GM12878 (cell line): ENCODE data around the gene DIAPH3. TPM values are rescaled to one million over a fixed set of nuclear protein-coding genes. Genes with fewer than 3 reads are reported as not detected.

Experiments
- ATAC-seq: fragments of 200-7000 bp; cut with Tn5 transposase; 3 replicates; pipeline ENCODE4 v1.9.1; 2020; ENCODE audit warnings: mild to moderate bottlenecking, moderate library complexity
- BruUV-seq: library from RNA; stranded (reverse); fragments of 400-500 nt; replicated peaks from 2 replicates; lab custom pipeline; 2021; lab: Mats Ljungman, UMichigan
- CTCF ChIA-PET: fragments of 300-600 bp; sonication (Branson Sonifier 250); formaldehyde crosslinking; extraction: SDS; loops from one replicate; lab custom pipeline; 2021; ENCODE audit warnings: inconsistent platforms; lab: Yijun Ruan, JAX
- POLR2A ChIA-PET: fragments of 350-600 bp; formaldehyde crosslinking; extraction: SDS; loops from one replicate; lab custom pipeline; 2021; ENCODE audit warnings: inconsistent platforms; lab: Charles Lee
- RAD21 ChIA-PET: fragments of 300-600 bp; sonication (Branson Sonifier 250); formaldehyde crosslinking; loops from one replicate; lab custom pipeline; 2023; ENCODE audit warnings: antibody characterized with exemption; ENCODE audit not compliant: unreplicated experiment; lab: Charles Lee
- SMC1A ChIA-PET: fragments of 300-600 bp; sonication (Branson Sonifier 250); formaldehyde crosslinking; loops from one replicate; lab custom pipeline; 2023; ENCODE audit not compliant: unreplicated experiment, uncharacterized antibody; lab: Charles Lee
- DNase-seq: peaks from one replicate; pipeline ENCODE4 v3.0.0-alpha.2; 2011; ENCODE audit warnings: low read depth, low spot score
- FAIRE-seq: peaks from 3 replicates; lab custom pipeline; 2011; peaks lifted over from hg19 to GRCh38; lab: Jason Lieb, UNC
- H2AFZ ChIP-seq: 2 replicates; pipeline ENCODE4 v1.6.0; 2011; ENCODE audit warnings: low read depth, low read length, control low read depth; ENCODE audit not compliant: control insufficient read depth
- H3K27ac ChIP-seq: 2 replicates; pipeline ENCODE4 v1.5.1; 2011; ENCODE audit warnings: control low read depth; ENCODE audit not compliant: control insufficient read depth, insufficient read depth
- H3K27me3 ChIP-seq, 2 experiments: replicated peaks in 1 of 2; 2 replicates each; pipeline versions ENCODE4 v1.6.0 to v1.6.1; 2011; ENCODE audit warnings: low read length in 1 of 2; ENCODE audit not compliant: control insufficient read depth in 2 of 2, insufficient read depth in 2 of 2
- H3K36me3 ChIP-seq, 2 experiments: 2 replicates each; pipeline ENCODE4 v1.5.1; 2011; ENCODE audit warnings: low read length in 1 of 2; ENCODE audit not compliant: control insufficient read depth in 2 of 2, insufficient read depth in 2 of 2
- H3K4me1 ChIP-seq: 2 replicates; pipeline ENCODE4 v1.6.1; 2011; ENCODE audit warnings: mild to moderate bottlenecking, low read length, moderate library complexity, mixed read lengths; ENCODE audit not compliant: control insufficient read depth, insufficient read depth
- H3K4me2 ChIP-seq: 2 replicates; pipeline ENCODE4 v1.6.0; 2011; ENCODE audit warnings: control low read depth; ENCODE audit not compliant: control insufficient read depth, insufficient read depth
- H3K4me3 ChIP-seq: fragments of 200-600 bp; sonication (generic); 2 replicates; pipeline ENCODE4 v1.5.1; 2016
- H3K79me2 ChIP-seq: 2 replicates; pipeline ENCODE4 v1.6.0; 2011; ENCODE audit warnings: low read length; ENCODE audit not compliant: control insufficient read depth, insufficient read depth
- H3K9ac ChIP-seq: 2 replicates; pipeline ENCODE4 v1.8.0; 2011; ENCODE audit warnings: low read length, control low read depth, mixed read lengths; ENCODE audit not compliant: control insufficient read depth, insufficient read depth
- H3K9me3 ChIP-seq: replicated peaks from 3 replicates; pipeline ENCODE4 v1.5.1; 2011; ENCODE audit warnings: mild to moderate bottlenecking, low read length; ENCODE audit not compliant: control insufficient read depth, insufficient read depth
- H4K20me1 ChIP-seq: 2 replicates; pipeline ENCODE4 v1.6.0; 2011; ENCODE audit not compliant: control insufficient read depth, insufficient read depth
- ASH2L ChIP-seq: fragments of 300-600, 200-600 bp; sonication (generic); IDR thresholded peaks from 2 replicates; pipeline ENCODE4 v1.6.1; 2017; ENCODE audit warnings: low read depth, mild to moderate bottlenecking, borderline replicate concordance
- ATF7 ChIP-seq: fragments of 450-650 bp; IDR thresholded peaks from 2 replicates; pipeline ENCODE4 v1.6.1; 2016; ENCODE audit warnings: low read depth, mild to moderate bottlenecking
- CBX3 ChIP-seq: fragments of 200-600 bp; sonication (generic); IDR thresholded peaks from 2 replicates; pipeline ENCODE4 v1.6.1; 2016; ENCODE audit warnings: low read depth, borderline replicate concordance
- CEBPB ChIP-seq, 2 experiments: fragments of 150-350 bp in 1 of 2; IDR thresholded peaks; 2 replicates each; pipeline ENCODE4 v1.6.1; 2012 to 2014; ENCODE audit warnings: low read depth in 2 of 2, low read length in 2 of 2, borderline replicate concordance in 1 of 2, inconsistent platforms in 1 of 2
- CREM ChIP-seq: IDR thresholded peaks from 2 replicates; pipeline ENCODE4 v1.6.1; 2014; ENCODE audit warnings: antibody characterized with exemption, low read depth
- FOXK2 ChIP-seq: fragments of 450-650 bp; IDR thresholded peaks from 2 replicates; pipeline ENCODE4 v1.6.1; 2017; ENCODE audit warnings: mild to moderate bottlenecking, moderate library complexity
- GATAD2B ChIP-seq: fragments of 450-650 bp; conservative IDR thresholded peaks from 2 replicates; pipeline ENCODE4 v1.6.1; 2017; ENCODE audit warnings: low read depth, mild to moderate bottlenecking, moderate library complexity
- IKZF1 ChIP-seq: fragments of 450-650 bp; conservative IDR thresholded peaks from 2 replicates; pipeline ENCODE4 v1.6.1; 2017; ENCODE audit warnings: antibody characterized with exemption, mild to moderate bottlenecking
- JUNB ChIP-seq: IDR thresholded peaks from 2 replicates; pipeline ENCODE4 v1.6.1; 2016; ENCODE audit warnings: antibody characterized with exemption, mild to moderate bottlenecking
- MXI1 ChIP-seq: fragments of 150-350 bp; IDR thresholded peaks from 2 replicates; pipeline ENCODE4 v1.6.1; 2011; ENCODE audit warnings: low read depth, mild to moderate bottlenecking, inconsistent platforms, low read length, improper control_type of control experiment
- POLR2AphosphoS5 ChIP-seq: IDR thresholded peaks from 2 replicates; pipeline ENCODE4 v1.6.1; 2011; ENCODE audit warnings: mild to moderate bottlenecking, low read length, inconsistent platforms
- RCOR1 ChIP-seq: conservative IDR thresholded peaks from 2 replicates; pipeline ENCODE4 v1.6.1; 2012; ENCODE audit warnings: low read depth, low read length, improper control_type of control experiment
- SIN3A ChIP-seq: IDR thresholded peaks from 2 replicates; pipeline ENCODE4 v1.6.1; 2012; ENCODE audit warnings: low read depth, low read length, improper control_type of control experiment
- WRNIP1 ChIP-seq: IDR thresholded peaks from 2 replicates; pipeline ENCODE4 v1.6.1; 2011; ENCODE audit warnings: low read depth, low read length, improper control_type of control experiment, borderline replicate concordance
- ZBED1 ChIP-seq: IDR thresholded peaks from 2 replicates; pipeline ENCODE4 v1.6.1; 2016; ENCODE audit warnings: borderline replicate concordance
- WGBS: methylation state at CpG from one replicate; pipeline ENCODE4 v1.1.6; 2016; ENCODE audit warnings: low lambda C conversion rate; ENCODE audit not compliant: insufficient replicate concordance, insufficient coverage; ENCODE audit errors: missing lambda C conversion rate; 5-methylcytosine and 5-hydroxymethylcytosine counted together
- in situ Hi-C: fragments of 300-500 bp; cut with MboI; formaldehyde crosslinking; loops from 9 replicates; pipeline ENCODE4 v1.14.3; 2018; ENCODE audit warnings: mixed read lengths
- intact Hi-C: fragments of 100-400 bp; cut with micrococcal nuclease; formaldehyde crosslinking; loops from one replicate; pipeline ENCODE4 v1.14.2; 2022; ENCODE audit not compliant: unreplicated experiment
- polyA plus RNA-seq, 11 experiments: library from polyadenylated mRNA; depleted of rRNA in 4 of 11; unstranded in 6 of 11; stranded (reverse) in 5 of 11; fragments of >200 nt; fragmentation: Nextera tagmentation in 4 of 11; fragmentation: Illumina TruSeq in 1 of 11; extraction: Ambion mirVana in 4 of 11; extraction: Trizol in 1 of 11; gene quantifications; 1 replicate in 1 of 11; 2 replicates in 10 of 11; pipeline versions ENCODE4 v1.2.1 to v1.2.3, GENCODE V29; 2011 to 2016; ENCODE audit warnings: inconsistent platforms in 2 of 11, missing spikeins in 2 of 11, low read depth in 1 of 11
- total RNA-seq, 4 experiments: library from RNA; depleted of rRNA in 3 of 4; stranded (reverse); fragments of >200 nt in 3 of 4; fragmentation: Illumina TruSeq in 1 of 4; extraction: Trizol in 1 of 4; gene quantifications; 2 replicates each; pipeline versions ENCODE4 v1.2.1 to v1.2.3, GENCODE V29; 2013 to 2021
- TF ChIP-seq, protein P1 (sequence below): fragments of 450-650 bp; IDR thresholded peaks from 2 replicates; pipeline ENCODE4 v1.6.1; 2017; ENCODE audit warnings: antibody characterized with exemption, mild to moderate bottlenecking, moderate library complexity
- TF ChIP-seq, protein P2 (sequence below): fragments of 450-650 bp; IDR thresholded peaks from 2 replicates; pipeline ENCODE4 v1.6.1; 2018; ENCODE audit warnings: mild to moderate bottlenecking, low read depth, moderate library complexity; ENCODE audit not compliant: partially characterized antibody
- TF ChIP-seq, protein P3 (sequence below): fragments of 450-650 bp; IDR thresholded peaks from 2 replicates; pipeline ENCODE4 v1.6.1; 2017; ENCODE audit warnings: borderline replicate concordance

Gene DIAPH3
- total and polyA plus RNA-seq, 10 of the 15 experiments (the other 5 are each of a cell fraction or from before 2014, with no cell fraction given): 10.1 to 25.2 (median 15.4) TPM

DNA sequence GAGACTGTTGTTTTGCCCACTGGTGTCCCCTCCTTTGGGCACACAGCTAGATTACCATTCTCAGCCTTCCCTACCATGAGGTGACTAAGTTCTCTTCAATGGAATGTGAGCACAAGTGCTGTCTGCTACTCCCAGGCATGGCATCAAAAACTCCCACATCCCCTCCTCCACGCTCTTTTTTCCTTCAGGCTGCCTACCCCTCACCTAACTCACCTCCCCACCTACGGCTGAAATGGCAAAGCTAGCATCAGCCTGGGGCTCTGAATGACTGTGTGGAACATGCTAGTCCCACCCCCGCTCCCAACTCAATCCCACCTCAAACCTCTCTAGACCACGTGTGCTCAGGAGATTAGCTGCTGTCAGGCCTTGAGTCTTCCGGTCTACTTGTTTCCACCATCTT is 512.2 kb downstream of the DIAPH3 start:
- intact Hi-C loops: loop anchor here (10.0 kb wide), 1 partner anchor 523 kb away; no protein-coding TSS in a partner anchor
- 57% methylated on average over 5 of the region's 5 CpGs for whole genome bisulfite sequencing
- SMC1A ChIA-PET: no interaction called here
- TF ChIP-seq ZBED1: no peak
- TF ChIP-seq JUNB: no peak
- TF ChIP-seq FOXK2: no peak
- TF ChIP-seq, protein P1, sequence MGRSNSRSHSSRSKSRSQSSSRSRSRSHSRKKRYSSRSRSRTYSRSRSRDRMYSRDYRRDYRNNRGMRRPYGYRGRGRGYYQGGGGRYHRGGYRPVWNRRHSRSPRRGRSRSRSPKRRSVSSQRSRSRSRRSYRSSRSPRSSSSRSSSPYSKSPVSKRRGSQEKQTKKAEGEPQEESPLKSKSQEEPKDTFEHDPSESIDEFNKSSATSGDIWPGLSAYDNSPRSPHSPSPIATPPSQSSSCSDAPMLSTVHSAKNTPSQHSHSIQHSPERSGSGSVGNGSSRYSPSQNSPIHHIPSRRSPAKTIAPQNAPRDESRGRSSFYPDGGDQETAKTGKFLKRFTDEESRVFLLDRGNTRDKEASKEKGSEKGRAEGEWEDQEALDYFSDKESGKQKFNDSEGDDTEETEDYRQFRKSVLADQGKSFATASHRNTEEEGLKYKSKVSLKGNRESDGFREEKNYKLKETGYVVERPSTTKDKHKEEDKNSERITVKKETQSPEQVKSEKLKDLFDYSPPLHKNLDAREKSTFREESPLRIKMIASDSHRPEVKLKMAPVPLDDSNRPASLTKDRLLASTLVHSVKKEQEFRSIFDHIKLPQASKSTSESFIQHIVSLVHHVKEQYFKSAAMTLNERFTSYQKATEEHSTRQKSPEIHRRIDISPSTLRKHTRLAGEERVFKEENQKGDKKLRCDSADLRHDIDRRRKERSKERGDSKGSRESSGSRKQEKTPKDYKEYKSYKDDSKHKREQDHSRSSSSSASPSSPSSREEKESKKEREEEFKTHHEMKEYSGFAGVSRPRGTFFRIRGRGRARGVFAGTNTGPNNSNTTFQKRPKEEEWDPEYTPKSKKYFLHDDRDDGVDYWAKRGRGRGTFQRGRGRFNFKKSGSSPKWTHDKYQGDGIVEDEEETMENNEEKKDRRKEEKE: no peak
- TF ChIP-seq, protein P2, sequence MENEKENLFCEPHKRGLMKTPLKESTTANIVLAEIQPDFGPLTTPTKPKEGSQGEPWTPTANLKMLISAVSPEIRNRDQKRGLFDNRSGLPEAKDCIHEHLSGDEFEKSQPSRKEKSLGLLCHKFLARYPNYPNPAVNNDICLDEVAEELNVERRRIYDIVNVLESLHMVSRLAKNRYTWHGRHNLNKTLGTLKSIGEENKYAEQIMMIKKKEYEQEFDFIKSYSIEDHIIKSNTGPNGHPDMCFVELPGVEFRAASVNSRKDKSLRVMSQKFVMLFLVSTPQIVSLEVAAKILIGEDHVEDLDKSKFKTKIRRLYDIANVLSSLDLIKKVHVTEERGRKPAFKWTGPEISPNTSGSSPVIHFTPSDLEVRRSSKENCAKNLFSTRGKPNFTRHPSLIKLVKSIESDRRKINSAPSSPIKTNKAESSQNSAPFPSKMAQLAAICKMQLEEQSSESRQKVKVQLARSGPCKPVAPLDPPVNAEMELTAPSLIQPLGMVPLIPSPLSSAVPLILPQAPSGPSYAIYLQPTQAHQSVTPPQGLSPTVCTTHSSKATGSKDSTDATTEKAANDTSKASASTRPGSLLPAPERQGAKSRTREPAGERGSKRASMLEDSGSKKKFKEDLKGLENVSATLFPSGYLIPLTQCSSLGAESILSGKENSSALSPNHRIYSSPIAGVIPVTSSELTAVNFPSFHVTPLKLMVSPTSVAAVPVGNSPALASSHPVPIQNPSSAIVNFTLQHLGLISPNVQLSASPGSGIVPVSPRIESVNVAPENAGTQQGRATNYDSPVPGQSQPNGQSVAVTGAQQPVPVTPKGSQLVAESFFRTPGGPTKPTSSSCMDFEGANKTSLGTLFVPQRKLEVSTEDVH: no peak
- no peak for TF ChIP-seq RCOR1
- no peak for TF ChIP-seq CBX3
- no peak for TF ChIP-seq IKZF1
- no peak for TF ChIP-seq SIN3A
- TF ChIP-seq MXI1: no peak
- no peak for TF ChIP-seq WRNIP1
- TF ChIP-seq POLR2AphosphoS5: no peak
- TF ChIP-seq, protein P3, sequence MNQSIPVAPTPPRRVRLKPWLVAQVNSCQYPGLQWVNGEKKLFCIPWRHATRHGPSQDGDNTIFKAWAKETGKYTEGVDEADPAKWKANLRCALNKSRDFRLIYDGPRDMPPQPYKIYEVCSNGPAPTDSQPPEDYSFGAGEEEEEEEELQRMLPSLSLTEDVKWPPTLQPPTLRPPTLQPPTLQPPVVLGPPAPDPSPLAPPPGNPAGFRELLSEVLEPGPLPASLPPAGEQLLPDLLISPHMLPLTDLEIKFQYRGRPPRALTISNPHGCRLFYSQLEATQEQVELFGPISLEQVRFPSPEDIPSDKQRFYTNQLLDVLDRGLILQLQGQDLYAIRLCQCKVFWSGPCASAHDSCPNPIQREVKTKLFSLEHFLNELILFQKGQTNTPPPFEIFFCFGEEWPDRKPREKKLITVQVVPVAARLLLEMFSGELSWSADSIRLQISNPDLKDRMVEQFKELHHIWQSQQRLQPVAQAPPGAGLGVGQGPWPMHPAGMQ: no peak
- TF ChIP-seq ATF7: no peak
- TF ChIP-seq CEBPB (IDR thresholded peaks at IDR 0.05; ENCODE audit: borderline replicate concordance in 1 of 2, low read depth in 2 of 2, low read length in 2 of 2): no peak
- TF ChIP-seq GATAD2B: no peak
- no peak for TF ChIP-seq ASH2L
- no peak for TF ChIP-seq CREM

More for the DNA sequence above, 512.2 kb downstream of the DIAPH3 start:
- Histone ChIP-seq H3K9ac (no peak overlapping the region), H3K36me3 (no peaks in the 10 kb centered on the region), H3K79me2 (no peaks in the 10 kb centered on the region), H3K4me1 (no peaks in the 10 kb centered on the region), H3K27me3 (0 out of 4 replicates have a peak, but pooled peaks cover 0 to 2% of the 10 kb centered on the region in 2 experiments), H3K4me2 (no peak overlapping the region), H3K27ac (no peak overlapping the region), H3K9me3 (no peaks in the 10 kb centered on the region), H4K20me1 (no peaks in the 10 kb centered on the region), H3K4me3 (no peak overlapping the region), H2AFZ (no peak overlapping the region)
- DNase-seq (no peak), FAIRE-seq (no peak), ATAC-seq (no peak)
- in situ Hi-C loops: no loop called here
- ChIA-PET RAD21 (no interaction called here), CTCF (no interaction called here), POLR2A (no interaction called here)
- no TSS peak for BruUV-seq
